Vagina (tissue), 2 donors: ENCODE data around the gene CBX7. TPM values are rescaled to one million over a fixed set of nuclear protein-coding genes. Genes with fewer than 3 reads are reported as not detected.

Experiments used
- DNase-seq, 2 donors: peaks; one replicate each; pipeline ENCODE4 v3.0.0-alpha.2; 2017; ENCODE audit errors: extremely low spot score in 2 of 2
- H3K27ac ChIP-seq: fragments of 200-600 bp; sonication (generic); one replicate; pipeline ENCODE4 v1.5.1; 2019
- H3K27me3 ChIP-seq: fragments of 200-600 bp; sonication (generic); one replicate; pipeline ENCODE4 v1.5.1; 2019
- H3K36me3 ChIP-seq, 2 donors: fragments of 200-600 bp; sonication (generic); one replicate each; pipeline ENCODE4 v1.5.1; 2017 to 2019
- H3K4me1 ChIP-seq: fragments of 200-600 bp; sonication (generic); one replicate; pipeline ENCODE4 v1.5.1; 2019
- H3K4me3 ChIP-seq, 2 donors: fragments of 200-600 bp; sonication (generic); 1 replicate in 1 of 2; 2 replicates in 1 of 2; pipeline ENCODE4 v1.5.1; 2016 to 2019
- H3K9me3 ChIP-seq: fragments of 200-600 bp; sonication (generic); one replicate; pipeline ENCODE4 v1.5.1; 2019
- CTCF ChIP-seq, 3 experiments: fragments of 450-650 bp in 2 of 3; fragments of 200-600 bp in 1 of 3; sonication (generic) in 1 of 3; IDR thresholded peaks; one replicate each; pipeline ENCODE4 v1.5.1; 2017 to 2019; ENCODE audit warnings: antibody characterized with exemption in 3 of 3, mild to moderate bottlenecking in 2 of 3, moderate library complexity in 2 of 3
- POLR2A ChIP-seq, 2 donors: fragments of 450-650 bp; IDR thresholded peaks; one replicate each; pipeline ENCODE4 v1.6.1; 2017; ENCODE audit warnings: antibody characterized with exemption in 2 of 2, mild to moderate bottlenecking in 2 of 2, moderate library complexity in 2 of 2
- POLR2AphosphoS5 ChIP-seq, 2 donors: sonication (generic); formaldehyde crosslinking; IDR thresholded peaks; one replicate each; pipeline ENCODE4 v1.9.0; 2017; ENCODE audit warnings: antibody characterized with exemption in 2 of 2, mild to moderate bottlenecking in 2 of 2, low read depth in 1 of 2; ENCODE audit not compliant: insufficient read depth in 1 of 2
- intact Hi-C: fragments of 100-400 bp; cut with DNase I; formaldehyde crosslinking; loops from one replicate; pipeline ENCODE4 v1.15.1; 2023
- total RNA-seq: library from RNA; depleted of rRNA; stranded (reverse); fragments of >200 nt; gene quantifications from one replicate; pipeline ENCODE4 v1.2.3, GENCODE V29; 2016

The CBX7 gene
- total RNA-seq, 1 donor from 2014 or later, result 98.0 TPM

GRCh38 chr22:39184586-39185577, 32.4 kb upstream of the CBX7 start:
- Histone ChIP-seq H3K36me3 (no peaks in the 10 kb centered on the region), H3K27me3 (no peaks in the 10 kb centered on the region), H3K9me3 (no peaks in the 10 kb centered on the region), H3K4me3 (no peak overlapping the region), H3K4me1 (peaks cover 26% of the 10 kb centered on the region), H3K27ac (peak overlapping the region; percentile 78)
- intact Hi-C loops, result no loop called here
- TF ChIP-seq POLR2A (IDR thresholded peaks at IDR 0.05) (no peak), CTCF (IDR thresholded peaks at IDR 0.05) (no peak), POLR2AphosphoS5 (IDR thresholded peaks at IDR 0.05; ENCODE audit: insufficient read depth in 1 of 2, low read depth in 1 of 2) (no peak)
- DNase-seq, result no peak

GRCh38 chr22:39183991-39184585, 31.6 kb upstream of the CBX7 start:
- no peak overlapping the region for H3K4me3 ChIP-seq
- no peaks in the 10 kb centered on the region for H3K9me3 ChIP-seq
- peaks cover 34% of the 10 kb centered on the region for H3K4me1 ChIP-seq
- no peaks in the 10 kb centered on the region for H3K27me3 ChIP-seq
- peak in 1 of 2 donors; percentile 40 for DNase-seq
- intact Hi-C loops, result no loop called here
- peak overlapping the region; percentile 78 for H3K27ac ChIP-seq
- H3K36me3 ChIP-seq, result no peaks in the 10 kb centered on the region
- TF ChIP-seq POLR2A (IDR thresholded peaks at IDR 0.05) (no peak), POLR2AphosphoS5 (IDR thresholded peaks at IDR 0.05; ENCODE audit: insufficient read depth in 1 of 2, low read depth in 1 of 2) (no peak)

GRCh38 chr22:39182478-39183030, 30.1 kb upstream of the CBX7 start:
- Histone ChIP-seq H3K36me3 (no peaks in the 10 kb centered on the region), H3K27ac (no peak overlapping the region), H3K4me3 (no peak overlapping the region), H3K27me3 (no peaks in the 10 kb centered on the region), H3K9me3 (no peaks in the 10 kb centered on the region), H3K4me1 (peaks cover 47% of the 10 kb centered on the region)
- intact Hi-C loops, result no loop called here
- TF ChIP-seq POLR2AphosphoS5 (IDR thresholded peaks at IDR 0.05; ENCODE audit: insufficient read depth in 1 of 2, low read depth in 1 of 2) (no peak), CTCF (IDR thresholded peaks at IDR 0.05) (no peak), POLR2A (IDR thresholded peaks at IDR 0.05) (no peak)
- no peak for DNase-seq

GRCh38 chr22:39181778-39182177, 29.3 kb upstream of the CBX7 start:
- Histone ChIP-seq H3K27me3 (no peaks in the 10 kb centered on the region), H3K27ac (no peak overlapping the region), H3K4me3 (no peak overlapping the region), H3K36me3 (no peaks in the 10 kb centered on the region), H3K4me1 (peaks cover 55% of the 10 kb centered on the region), H3K9me3 (no peaks in the 10 kb centered on the region)
- no peak for DNase-seq
- intact Hi-C loops, result no loop called here
- TF ChIP-seq POLR2AphosphoS5 (IDR thresholded peaks at IDR 0.05; ENCODE audit: insufficient read depth in 1 of 2, low read depth in 1 of 2) (no peak), CTCF (IDR thresholded peaks at IDR 0.05) (no peak), POLR2A (IDR thresholded peaks at IDR 0.05) (no peak)

- H3K27ac ChIP-seq, result peak overlapping the region; percentile 93
- no peak overlapping the region for H3K4me3 ChIP-seq
- no peaks in the 10 kb centered on the region for H3K36me3 ChIP-seq
- no peak for DNase-seq
- no peak for TF ChIP-seq POLR2AphosphoS5 (IDR thresholded peaks at IDR 0.05; ENCODE audit: insufficient read depth in 1 of 2, low read depth in 1 of 2)
- TF ChIP-seq POLR2A (IDR thresholded peaks at IDR 0.05), result no peak
- no peak for TF ChIP-seq CTCF (IDR thresholded peaks at IDR 0.05)
- H3K9me3 ChIP-seq, result no peaks in the 10 kb centered on the region
- intact Hi-C loops, result no loop called here
- peaks cover 59% of the 10 kb centered on the region for H3K4me1 ChIP-seq
- H3K27me3 ChIP-seq, result no peaks in the 10 kb centered on the region
Measured at GRCh38 chr22:39181356-39181755, 28.9 kb upstream of the CBX7 start.
